T-helper 2 cell (primary cell): ENCODE results near the gene ATXN10.

Experiments used
- DNase-seq, 5 experiments: peaks; one replicate each; pipeline versions ENCODE4 v3.0.0 to v3.0.0-alpha.2; 2012 to 2022

ATXN10 gene

DNA sequence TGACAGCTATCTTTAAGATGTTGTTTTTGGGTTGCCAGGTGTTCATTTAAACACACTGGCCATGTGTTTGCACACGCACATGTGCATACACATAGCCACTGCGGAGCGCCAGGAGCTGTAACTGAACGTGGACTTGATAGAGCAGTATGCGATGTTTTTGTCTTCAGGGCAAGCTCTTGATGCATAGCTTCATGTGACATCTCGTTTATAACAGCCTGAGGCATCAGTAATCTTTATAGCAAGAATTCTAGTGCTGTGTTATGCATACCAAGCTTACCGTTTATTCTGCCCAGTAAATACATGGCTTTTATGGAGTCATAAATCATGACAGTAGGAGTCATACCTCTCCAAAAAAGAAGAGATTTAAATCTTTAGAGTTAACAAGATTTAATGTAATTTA lies 87.0 kb downstream of the ATXN10 start:
- DNase-seq, result no peak

DNA sequence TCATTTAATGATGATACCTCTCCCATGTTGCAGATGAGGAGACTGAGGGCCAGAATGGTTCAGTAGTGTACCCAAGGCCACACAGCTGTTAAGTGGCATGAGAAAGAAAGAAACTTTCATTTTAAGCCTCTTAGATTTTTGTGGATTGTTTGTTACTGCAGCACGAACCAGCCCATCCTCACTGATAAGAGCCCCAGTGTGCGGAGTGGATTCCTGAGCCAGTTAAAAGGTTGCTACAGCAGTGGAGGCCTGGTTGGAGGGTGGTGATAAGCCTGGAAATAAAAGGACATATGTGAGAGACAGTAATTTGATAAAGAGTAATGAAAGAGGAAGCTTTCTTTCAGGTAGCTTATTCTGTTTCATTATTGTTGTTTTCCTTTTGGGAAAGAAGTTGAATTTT lies 89.0 kb downstream of the ATXN10 start:
- no peak for DNase-seq

DNA sequence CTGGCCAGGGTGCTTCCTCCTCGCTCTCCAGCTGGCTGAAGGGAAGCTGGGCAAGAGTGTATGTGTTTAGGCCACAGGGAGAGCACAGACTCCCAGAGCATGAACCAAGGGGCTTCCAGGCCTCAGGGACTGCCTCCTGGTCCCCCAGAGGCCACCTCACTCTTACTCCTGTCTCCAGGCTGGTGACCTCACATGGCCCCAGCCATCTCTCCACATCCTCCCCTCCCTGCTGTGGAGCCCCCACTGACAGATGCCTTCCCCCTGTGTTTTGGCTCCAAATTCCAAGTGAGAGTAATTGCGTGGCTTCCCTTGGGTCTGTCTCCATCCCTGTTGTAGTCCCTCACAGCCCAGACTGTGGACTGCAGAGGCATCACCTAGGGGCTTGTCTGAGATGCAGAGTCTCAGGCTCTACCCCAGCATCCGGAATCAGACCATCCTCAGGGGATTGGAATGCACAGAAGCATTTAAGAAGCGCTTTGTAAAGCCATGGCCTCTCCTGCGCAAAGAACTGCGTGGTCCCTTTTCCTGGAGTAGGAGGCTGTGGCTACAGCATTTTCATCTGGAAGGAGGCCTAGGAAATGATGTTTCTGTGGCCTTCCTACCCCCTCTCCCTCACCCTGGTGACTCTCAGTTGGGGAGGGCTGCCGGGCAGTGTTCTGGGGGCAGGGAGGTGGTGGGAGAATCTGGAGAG lies 91.1 kb downstream of the ATXN10 start:
- no peak for DNase-seq

DNA sequence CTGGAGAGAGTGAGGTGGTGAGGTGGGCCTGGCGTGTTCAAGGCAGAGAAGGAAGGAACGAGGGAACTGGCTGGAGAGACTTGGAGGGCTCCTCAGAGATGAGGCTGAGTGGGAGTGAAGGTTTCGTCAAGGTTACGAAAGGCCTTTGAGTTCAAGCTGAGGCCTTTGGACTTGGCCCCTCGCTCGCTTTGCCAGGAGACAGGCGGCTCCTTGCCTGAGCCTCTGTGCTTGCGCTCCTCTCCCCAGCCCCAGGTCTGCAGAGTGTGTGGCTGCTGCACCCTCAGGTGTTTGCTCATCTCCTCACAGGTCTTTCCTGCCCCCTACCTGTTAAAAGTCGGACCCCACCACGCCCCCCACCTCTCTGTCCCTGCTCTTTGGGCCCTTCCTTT lies 91.6 kb downstream of the ATXN10 start:
- DNase-seq, result no peak

DNA sequence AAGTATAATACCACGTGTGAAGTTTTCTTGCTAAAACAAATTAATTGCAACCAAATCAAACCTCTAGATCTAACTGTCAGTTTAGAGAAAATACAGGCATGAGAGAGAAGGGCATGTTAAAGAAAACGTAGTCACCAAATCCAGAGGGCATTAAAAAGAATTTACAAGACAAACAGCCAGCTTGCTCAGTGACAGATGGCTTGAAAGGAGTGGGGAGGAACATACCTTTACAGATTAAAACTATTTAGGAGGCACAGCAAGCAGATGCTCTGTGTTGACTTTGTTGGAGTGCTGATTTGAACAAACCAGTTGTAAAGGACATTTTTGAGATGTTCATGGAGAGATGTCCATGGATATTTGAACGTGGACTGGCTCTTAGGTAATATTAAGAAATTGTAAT lies 96.9 kb downstream of the ATXN10 start:
- peak in 1 of 5 experiments; percentile 4 for DNase-seq

- DNase-seq, result no peak
These were observed 98.1 kb downstream of the ATXN10 start for GRCh38 chr22:45769569-45770210.

- no peak for DNase-seq
These were observed 98.9 kb downstream of the ATXN10 start for GRCh38 chr22:45770506-45770905.

DNA sequence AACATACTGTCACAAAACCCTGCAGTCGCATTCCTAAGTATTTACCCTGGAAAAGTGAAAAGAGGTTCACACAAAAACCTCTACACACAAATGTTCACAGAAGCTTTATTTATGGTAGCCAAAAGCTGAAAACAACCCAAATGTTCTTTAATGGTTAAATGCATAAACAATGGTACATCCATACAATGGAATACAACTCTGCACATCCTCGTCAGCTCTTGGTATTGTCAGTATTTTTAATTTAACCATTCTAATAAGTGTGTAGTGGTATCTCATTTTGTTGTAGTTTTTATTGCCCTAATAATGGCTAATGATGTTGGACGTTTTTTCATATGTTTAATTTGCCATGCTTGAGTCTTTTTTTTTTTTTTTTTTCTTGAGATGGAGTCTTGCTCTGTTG lies 99.4 kb downstream of the ATXN10 start:
- DNase-seq, result no peak

- no peak for DNase-seq
These were observed 100.1 kb downstream of the ATXN10 start for GRCh38 chr22:45771711-45772110.

- no peak for DNase-seq
These were observed 101.1 kb downstream of the ATXN10 start for GRCh38 chr22:45772743-45773142.

GRCh38 chr22:45774001-45774670 lies 102.5 kb downstream of the ATXN10 start:
- DNase-seq, result no peak

GRCh38 chr22:45775062-45775461 lies 103.4 kb downstream of the ATXN10 start:
- no peak for DNase-seq

DNA sequence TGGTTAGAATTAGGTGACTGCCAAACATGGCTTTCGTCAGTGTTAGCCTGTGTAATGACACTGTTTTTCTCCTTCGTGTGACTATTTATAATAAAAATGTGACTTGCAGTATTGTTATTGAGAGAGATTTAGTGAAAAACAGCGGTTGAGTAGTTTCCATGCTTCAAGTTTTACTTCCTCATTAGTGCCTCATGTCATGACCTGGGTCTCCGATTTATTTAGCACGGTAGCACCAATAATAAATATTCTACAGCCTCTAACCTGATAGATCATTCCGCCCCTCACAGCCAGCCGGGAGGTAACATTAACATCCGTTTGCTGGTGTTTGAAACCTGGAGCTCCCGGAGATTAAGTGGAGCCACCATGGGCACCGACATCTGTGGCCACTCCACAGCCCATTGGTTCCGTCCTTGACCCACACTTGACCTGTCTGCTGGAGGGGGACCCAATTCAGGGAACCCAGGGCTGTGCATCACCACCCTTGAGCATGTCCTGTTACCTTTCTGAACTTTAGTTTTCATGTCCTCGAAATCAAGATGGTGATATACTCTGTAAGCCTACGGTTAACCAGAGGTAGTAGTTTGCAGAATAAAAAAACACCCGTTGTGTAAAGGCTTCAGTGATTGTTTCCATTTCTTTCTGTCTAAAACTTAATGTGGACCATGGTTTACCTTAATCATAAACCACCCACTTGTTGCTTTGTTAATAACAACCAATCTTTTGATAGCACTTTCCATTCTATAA lies 104.1 kb downstream of the ATXN10 start:
- DNase-seq, result no peak

- no peak for DNase-seq
These were observed 104.6 kb downstream of the ATXN10 start for GRCh38 chr22:45776313-45776585.

DNA sequence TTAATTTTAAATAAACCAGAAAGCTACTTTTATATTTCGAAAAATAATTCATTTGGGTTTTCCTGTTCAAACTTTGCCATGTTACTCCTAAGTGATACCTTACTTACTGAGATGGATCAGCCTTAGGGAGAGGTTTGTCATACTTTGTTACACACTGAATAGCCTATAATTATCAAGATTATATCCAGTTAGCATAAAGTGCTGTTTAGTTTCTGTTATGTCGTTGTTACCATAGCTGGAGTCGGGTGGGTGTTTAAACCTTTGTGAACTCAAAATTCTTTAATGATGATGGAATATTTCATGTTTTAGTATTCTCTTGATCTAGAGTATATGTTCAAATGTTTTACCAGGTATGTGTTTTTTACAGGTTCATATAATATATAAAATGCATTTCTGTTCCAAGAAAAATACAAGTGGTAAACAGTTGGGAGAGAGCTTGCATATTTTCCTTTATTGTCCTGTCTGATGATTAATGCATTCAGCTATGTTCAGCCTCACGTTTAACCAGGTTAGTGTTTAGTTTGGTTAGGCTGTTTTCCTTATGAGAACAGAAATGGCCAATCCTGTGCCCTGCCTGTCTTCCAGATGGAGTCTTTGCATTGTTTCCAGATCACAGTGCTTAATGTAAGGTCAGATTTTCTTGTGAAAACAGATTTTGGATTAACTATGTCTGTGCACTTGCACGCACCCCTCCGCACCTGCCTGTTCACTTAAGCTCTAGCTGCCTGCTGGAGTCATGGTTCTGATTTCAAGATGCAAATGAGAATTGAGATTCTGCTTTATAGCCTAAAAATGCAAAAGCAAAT lies 105.6 kb downstream of the ATXN10 start:
- no peak for DNase-seq

GRCh38 chr22:45777852-45778375 lies 106.3 kb downstream of the ATXN10 start:
- DNase-seq, result no peak

DNA sequence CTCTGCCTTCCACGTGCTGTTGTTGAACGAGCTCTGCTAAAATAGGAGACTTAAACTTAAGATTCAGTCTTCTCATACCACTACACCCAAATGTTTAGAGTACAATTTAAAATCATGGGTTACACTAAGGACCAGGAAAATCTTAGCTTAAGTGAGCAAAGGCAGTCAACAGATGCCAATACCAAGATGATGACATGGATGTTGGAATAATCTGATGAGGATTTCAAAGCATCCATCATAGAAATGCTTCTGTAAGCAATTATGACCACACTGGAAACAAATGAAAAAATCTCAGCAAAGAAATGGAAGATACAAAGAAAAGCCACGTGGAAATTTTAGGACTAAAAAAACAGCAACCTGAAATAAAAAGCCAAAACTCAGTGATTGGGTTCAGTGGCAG lies 109.8 kb downstream of the ATXN10 start:
- DNase-seq, result no peak

GRCh38 chr22:45781966-45782365 lies 110.3 kb downstream of the ATXN10 start:
- no peak for DNase-seq

GRCh38 chr22:45783021-45783420 lies 111.4 kb downstream of the ATXN10 start:
- no peak for DNase-seq

GRCh38 chr22:45783690-45784089 lies 112.1 kb downstream of the ATXN10 start:
- no peak for DNase-seq

- no peak for DNase-seq
These were observed 113.0 kb downstream of the ATXN10 start for GRCh38 chr22:45784357-45785277.
